Activated CD4-positive, alpha-beta T cell treated with anti-CD3 and anti-CD28 coated beads, Interleukin-2, amount 10 ng/mL, durations not matched to agents 7 days and 5 days (primary cell): ENCODE measurements around the gene KIF25. TPM values are rescaled to one million over a fixed set of nuclear protein-coding genes. Genes with fewer than 3 reads are reported as not detected.
"Not testable (repeated sequence)": the region's sequence is repeated elsewhere in the genome, so short reads cannot be mapped to it uniquely, and the experiment has no call there.

Source experiments
- CTCF ChIA-PET: fragments of 350-600 bp; sonication (Branson Sonifier 250); formaldehyde crosslinking; loops from one replicate; lab custom pipeline; 2021; ENCODE audit warnings: antibody characterized with exemption; lab: Charles Lee
- POLR2A ChIA-PET: fragments of 350-600 bp; sonication (Branson Sonifier 250); formaldehyde crosslinking; loops from one replicate; lab custom pipeline; 2021; ENCODE audit warnings: antibody characterized with exemption; lab: Charles Lee
- DNase-seq: peaks from one replicate; pipeline ENCODE4 v3.0.0-alpha.2; 2020
- H3K27ac Mint-ChIP-seq: one replicate; pipeline ENCODE4 v1.8.0; 2021; ENCODE audit warnings: mild to moderate bottlenecking, moderate library complexity, mixed read lengths
- H3K27me3 Mint-ChIP-seq: one replicate; pipeline ENCODE4 v1.8.0; 2021; ENCODE audit warnings: mixed read lengths
- H3K36me3 Mint-ChIP-seq: one replicate; pipeline ENCODE4 v1.8.0; 2021; ENCODE audit warnings: low read depth, mixed read lengths
- H3K4me1 Mint-ChIP-seq: one replicate; pipeline ENCODE4 v1.8.0; 2021; ENCODE audit warnings: mixed read lengths
- H3K4me3 Mint-ChIP-seq: one replicate; pipeline ENCODE4 v1.8.0; 2021; ENCODE audit warnings: mild to moderate bottlenecking, moderate library complexity, mixed read lengths
- H3K9me3 Mint-ChIP-seq: one replicate; pipeline ENCODE4 v1.8.0; 2021; ENCODE audit warnings: mixed read lengths
- total RNA-seq, 2 experiments: library from RNA; stranded (reverse); gene quantifications; one replicate each; pipeline ENCODE4 v1.2.3, GENCODE V29; 2021

The KIF25 gene
- total RNA-seq, 2 experiments from 2014 or later: not detected

DNA sequence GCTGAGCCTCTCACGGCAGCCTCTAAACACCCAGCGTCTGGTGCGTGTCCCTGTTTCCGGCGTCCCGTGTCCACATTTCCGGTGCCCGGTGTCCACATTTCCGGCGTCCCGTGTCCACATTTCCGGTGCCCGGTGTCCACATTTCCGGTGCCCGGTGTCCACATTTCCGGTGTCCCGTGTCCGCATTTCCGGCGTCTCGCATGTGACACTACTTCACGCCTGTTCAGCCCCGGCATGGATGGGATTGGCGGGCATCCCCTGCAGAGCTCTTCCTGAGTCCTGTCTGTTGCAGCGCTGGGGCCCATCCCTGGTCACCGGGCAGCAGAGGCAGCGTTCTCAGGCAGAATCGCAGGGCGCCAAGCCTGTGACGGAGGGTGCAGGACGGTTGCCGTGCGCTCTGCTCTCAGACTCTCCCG, 78.3 kb downstream of the KIF25 start:
- Mint-ChIP-seq H3K36me3 (no peaks in the 10 kb centered on the region), H3K27me3 (no peaks in the 10 kb centered on the region), H3K4me1 (no peaks in the 10 kb centered on the region), H3K27ac (no peak overlapping the region), H3K4me3 (no peak overlapping the region), H3K9me3 (no peaks in the 10 kb centered on the region)
- DNase-seq: no peak
- CTCF ChIA-PET: no interaction called here
- POLR2A ChIA-PET: no interaction called here

DNA sequence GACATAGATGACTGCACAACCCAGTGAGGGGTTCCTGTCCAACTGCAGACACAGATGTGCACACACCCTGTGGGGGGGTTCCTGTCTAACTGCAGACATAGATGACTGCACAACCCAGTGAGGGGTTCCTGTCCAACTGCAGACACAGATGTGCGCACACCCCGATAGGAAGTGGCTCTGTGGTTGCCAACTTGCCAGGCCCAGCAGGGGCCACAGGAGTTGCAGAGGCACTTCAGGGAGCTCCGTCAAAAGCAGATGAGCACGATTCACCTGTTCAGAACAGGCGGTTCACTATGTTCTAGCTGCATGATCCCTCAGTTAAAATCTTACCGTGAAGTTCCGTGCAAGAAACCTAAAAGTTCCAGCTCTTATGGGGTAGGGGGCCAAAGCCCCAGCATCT, 79.9 kb downstream of the KIF25 start:
- H3K9me3 Mint-ChIP-seq, H3K36me3 Mint-ChIP-seq, CTCF ChIA-PET, POLR2A ChIA-PET, H3K27me3 Mint-ChIP-seq, H3K4me1 Mint-ChIP-seq, DNase-seq, H3K4me3 Mint-ChIP-seq, H3K27ac Mint-ChIP-seq: not testable (repeated sequence)

DNA sequence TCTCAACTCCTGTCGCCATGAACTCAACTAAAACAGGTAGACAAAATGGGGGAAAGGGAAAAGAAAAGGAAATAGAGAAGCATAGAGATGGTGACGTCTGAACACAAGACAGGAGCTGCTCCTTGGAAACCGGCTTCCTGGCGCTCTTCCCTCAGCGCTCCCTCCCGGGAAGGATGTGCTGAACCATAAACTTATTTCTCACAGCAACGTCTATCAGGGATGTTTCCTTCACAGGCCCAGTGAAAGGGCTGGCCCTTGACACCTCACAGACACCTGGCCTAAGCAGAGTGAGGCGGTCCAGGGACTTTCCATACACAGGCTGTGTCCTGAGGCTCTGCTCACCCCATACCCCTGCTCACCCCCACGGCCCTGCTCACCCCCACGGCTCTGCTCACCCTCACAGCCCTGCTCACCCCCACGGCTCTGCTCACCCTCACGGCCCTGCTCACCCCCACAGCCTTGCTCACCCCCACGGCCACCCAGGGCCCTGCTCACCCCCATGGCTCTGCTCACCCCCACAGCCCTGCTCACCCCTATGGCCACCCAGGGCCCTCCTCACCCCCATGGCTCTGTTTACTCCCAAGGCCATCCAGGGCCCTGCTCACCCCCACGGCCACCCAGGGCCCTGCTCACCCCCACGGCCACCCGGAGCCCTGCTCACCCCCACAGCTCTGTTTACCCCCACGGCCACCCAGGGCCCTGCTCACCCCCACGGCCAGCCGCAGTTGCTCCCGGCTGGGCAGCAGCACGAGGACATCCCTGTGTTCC, 80.9 kb downstream of the KIF25 start:
- Mint-ChIP-seq H3K4me3 (no peak overlapping the region), H3K9me3 (no peaks in the 10 kb centered on the region), H3K36me3 (no peaks in the 10 kb centered on the region), H3K27ac (no peak overlapping the region), H3K4me1 (no peaks in the 10 kb centered on the region), H3K27me3 (no peaks in the 10 kb centered on the region)
- CTCF ChIA-PET: interaction anchor here (0.7 kb wide), 1 partner anchor 61 kb away, joined by 4 read pairs; no protein-coding TSS in a partner anchor
- no peak for DNase-seq
- POLR2A ChIA-PET: no interaction called here

DNA sequence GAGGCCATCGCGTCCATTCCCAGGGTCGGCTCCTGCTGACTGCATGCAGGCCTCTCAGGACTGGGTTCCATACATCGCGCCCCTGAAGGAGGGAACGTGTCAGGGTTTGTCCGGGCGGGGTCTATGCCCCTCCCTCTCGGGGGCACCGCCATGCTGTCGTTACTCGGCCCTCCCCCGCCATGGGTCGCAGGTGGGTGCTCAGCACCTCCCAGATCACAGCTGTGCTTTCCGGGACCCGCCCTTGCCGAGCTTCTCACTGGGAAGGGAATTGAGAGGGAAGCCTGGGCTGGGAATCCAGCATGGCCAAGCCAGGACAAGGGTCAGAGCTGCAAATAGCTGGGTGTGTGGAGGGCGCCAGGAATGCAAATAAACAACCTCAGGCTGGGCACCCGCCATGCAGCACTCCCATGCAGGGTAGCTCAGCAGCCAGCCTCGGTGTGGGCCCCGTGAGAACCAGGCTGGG, 81.5 kb downstream of the KIF25 start, which contains the start of gene FRMD1:
FRMD1 (minus strand) TSS at position 270 of the 463 bp plus-strand sequence; CDS start at position 152, 118 bp downstream.
- no peaks in the 10 kb centered on the region for H3K4me1 Mint-ChIP-seq
- no peak for DNase-seq
- no peaks in the 10 kb centered on the region for H3K27me3 Mint-ChIP-seq
- H3K27ac Mint-ChIP-seq: no peak within 1 kb of the TSS
- no peaks in the 10 kb centered on the region for H3K36me3 Mint-ChIP-seq
- POLR2A ChIA-PET: no interaction called here
- no peaks in the 10 kb centered on the region for H3K9me3 Mint-ChIP-seq
- CTCF ChIA-PET: interaction anchor here (0.7 kb wide), 1 partner anchor 60 kb away, joined by 4 read pairs; no protein-coding TSS in a partner anchor
- H3K4me3 Mint-ChIP-seq: no peak within 1 kb of the TSS

DNA sequence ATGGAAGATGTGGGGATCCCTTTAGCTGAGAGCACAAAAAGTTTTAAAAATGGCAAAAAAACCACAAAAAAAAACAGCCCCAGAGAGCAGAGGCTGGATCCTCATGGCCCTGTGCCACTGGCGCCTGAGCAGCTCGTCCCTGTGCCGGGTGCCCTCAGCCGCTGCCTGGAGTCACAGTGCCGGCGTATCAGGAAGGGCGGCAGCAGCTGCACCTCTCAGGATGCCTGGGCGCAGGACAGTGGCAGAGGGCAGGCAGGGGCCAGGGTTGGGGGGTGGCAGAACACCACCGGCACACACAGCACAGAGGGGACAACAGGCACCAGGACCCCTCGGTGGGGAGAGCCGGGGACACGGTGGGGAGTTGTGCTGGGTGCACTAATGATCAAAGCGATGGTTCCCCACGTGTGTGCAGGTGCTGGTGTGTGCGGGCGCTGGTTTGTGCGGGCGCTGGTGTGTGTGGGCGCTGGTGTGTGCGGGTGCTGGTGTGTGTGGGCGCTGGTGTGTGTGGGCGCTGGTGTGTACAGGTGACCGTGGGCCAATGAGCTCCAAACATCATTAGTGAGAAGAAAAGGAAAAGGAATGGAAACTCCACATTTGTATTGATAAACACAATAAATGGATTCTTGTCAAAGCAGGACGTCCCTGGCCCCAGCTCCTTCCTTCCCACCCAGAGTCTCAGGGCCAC, 83.1 kb downstream of the KIF25 start:
- ChIA-PET POLR2A (no interaction called here), CTCF (interaction anchor here (1.0 kb wide), 1 partner anchor 615 kb away, joined by 3 read pairs; no protein-coding TSS in a partner anchor)
- no peak overlapping the region for H3K27ac Mint-ChIP-seq
- DNase-seq: no peak
- H3K9me3 Mint-ChIP-seq: no peaks in the 10 kb centered on the region
- H3K4me1 Mint-ChIP-seq: no peaks in the 10 kb centered on the region
- H3K36me3 Mint-ChIP-seq: no peaks in the 10 kb centered on the region
- H3K4me3 Mint-ChIP-seq: no peak overlapping the region
- no peaks in the 10 kb centered on the region for H3K27me3 Mint-ChIP-seq

DNA sequence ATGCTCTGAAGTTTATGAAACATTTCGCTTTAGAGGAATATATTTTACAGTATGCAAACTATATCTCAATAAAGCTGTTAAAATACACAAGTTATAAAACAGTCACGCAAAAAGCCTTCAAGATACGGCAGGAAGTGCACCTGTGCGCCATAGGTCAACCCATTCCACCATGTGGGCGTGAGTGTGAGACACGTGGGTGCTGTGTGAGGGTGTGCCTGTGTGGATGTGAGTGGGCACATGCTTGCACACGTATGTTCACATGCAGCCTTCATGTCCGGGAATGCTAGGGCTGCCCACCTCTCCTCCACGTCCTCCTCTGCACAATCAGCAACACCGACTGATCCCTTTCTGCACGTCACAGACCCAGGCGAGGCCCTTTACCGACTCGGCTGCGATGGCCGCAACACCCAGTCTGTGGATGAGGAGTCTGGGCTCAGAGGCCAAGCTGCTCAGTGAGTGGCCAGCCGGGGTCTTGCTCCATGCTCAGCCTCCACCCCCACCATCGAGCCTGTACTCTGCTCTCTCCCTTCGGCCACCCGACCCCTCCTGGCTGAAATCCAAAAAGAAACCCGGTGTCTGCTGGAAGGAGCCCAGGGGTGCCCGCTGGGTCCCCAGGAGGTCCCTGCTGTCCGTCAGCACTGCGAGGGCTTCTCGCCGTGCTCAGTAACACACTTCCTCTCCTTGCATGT, 84.5 kb downstream of the KIF25 start:
- Mint-ChIP-seq H3K27ac (no peak overlapping the region), H3K27me3 (no peaks in the 10 kb centered on the region), H3K4me3 (no peak overlapping the region), H3K9me3 (no peaks in the 10 kb centered on the region), H3K36me3 (no peaks in the 10 kb centered on the region), H3K4me1 (no peaks in the 10 kb centered on the region)
- POLR2A ChIA-PET: no interaction called here
- CTCF ChIA-PET: no interaction called here
- no peak for DNase-seq

DNA sequence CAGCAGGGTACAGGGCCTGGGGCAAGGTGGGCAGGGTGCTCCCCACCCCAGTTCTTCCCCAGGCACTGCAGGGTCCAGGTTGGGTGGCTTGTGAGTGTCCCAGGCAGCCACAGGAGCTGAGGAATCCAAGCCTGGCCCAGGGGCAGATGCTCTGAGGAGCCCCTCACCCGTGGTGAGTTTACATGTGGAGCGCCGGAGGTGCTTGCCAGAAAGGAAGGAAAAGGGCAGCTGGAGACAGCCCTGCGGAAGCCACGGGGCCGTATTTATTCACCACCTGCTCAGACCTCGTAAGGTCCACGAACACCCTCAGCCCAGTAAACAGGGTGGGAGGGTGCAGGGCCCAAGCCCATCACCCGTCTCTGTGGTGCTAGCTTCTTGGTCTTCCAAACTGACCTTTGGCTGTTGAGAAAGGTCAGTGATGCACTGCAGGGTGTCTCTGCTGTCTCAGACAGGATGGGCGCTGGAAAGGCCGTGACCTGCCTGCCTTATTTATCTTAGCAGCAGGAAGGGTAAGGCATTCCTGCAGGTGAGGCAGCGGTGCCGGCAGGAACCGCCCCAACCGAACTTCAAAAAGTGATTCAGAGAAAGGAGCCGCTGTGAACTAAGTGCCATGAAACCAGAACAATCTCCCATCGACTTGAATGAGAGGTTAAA, 85.5 kb downstream of the KIF25 start:
- Mint-ChIP-seq H3K9me3 (no peaks in the 10 kb centered on the region), H3K27me3 (no peaks in the 10 kb centered on the region)

DNA sequence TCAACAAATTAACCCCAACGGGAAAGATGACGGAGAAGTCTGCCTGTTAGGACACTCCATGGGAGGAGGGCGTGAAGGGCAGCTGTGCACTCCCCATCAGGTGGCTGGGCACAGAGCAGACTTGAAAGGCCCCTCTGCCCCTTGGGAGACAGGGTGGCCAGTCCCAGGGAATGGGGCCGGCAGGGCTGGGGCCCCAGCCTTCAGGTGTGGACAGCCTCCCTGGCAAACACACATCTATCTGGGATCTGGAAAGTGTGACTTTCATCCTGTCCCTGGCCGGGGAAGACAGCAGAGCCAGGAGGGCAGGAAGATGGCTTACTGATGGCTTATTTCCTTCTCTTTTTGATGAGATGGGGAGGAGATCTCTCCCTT, 86.0 kb downstream of the KIF25 start:
- H3K27ac Mint-ChIP-seq: no peak overlapping the region
- CTCF ChIA-PET: no interaction called here

More for the DNA sequence above, 85.5 kb downstream of the KIF25 start:
- no peak overlapping the region for H3K27ac Mint-ChIP-seq
- CTCF ChIA-PET: no interaction called here
- H3K4me1 Mint-ChIP-seq: no peaks in the 10 kb centered on the region
- POLR2A ChIA-PET: no interaction called here
- H3K4me3 Mint-ChIP-seq: no peak overlapping the region
- no peak for DNase-seq
- no peaks in the 10 kb centered on the region for H3K36me3 Mint-ChIP-seq

DNA sequence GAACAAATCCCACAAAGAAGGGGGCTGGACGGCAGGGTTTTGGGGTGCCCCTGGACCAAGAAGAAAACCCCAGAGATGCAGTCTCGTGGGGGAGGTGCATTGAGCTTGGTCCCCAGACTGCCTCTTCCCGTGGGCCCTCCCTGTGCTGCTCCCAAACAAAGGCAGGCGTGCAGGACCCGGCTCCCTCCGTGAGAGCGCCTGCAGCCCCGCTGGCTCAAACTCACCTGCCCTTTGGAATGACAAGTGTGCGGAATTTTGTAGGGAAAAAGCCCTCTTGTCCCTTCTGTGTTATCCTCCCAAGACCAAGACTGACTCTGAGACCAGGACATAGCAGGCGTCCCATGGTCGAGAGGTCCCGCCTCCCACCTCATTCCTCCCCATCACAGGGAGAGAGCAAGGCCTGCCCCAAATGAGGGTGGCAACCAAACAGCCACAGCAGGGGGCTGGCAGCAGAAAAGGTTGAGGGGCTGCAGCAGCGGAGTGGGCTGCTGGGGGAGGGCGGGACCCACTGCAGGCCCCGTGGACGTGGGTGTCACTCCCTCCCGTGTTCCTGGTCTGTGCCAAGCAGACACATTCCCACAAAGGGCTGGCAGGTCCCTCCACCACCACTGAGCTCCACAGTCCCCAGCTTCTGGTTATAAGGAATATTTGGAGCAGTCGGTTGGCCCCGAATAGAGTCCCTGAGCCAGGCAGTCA, 87.1 kb downstream of the KIF25 start:
- H3K4me3 Mint-ChIP-seq: no peak overlapping the region
- POLR2A ChIA-PET: no interaction called here
- H3K36me3 Mint-ChIP-seq: no peaks in the 10 kb centered on the region
- CTCF ChIA-PET: no interaction called here
- no peak overlapping the region for H3K27ac Mint-ChIP-seq
- no peaks in the 10 kb centered on the region for H3K9me3 Mint-ChIP-seq
- no peaks in the 10 kb centered on the region for H3K4me1 Mint-ChIP-seq
- DNase-seq: no peak
- H3K27me3 Mint-ChIP-seq: no peaks in the 10 kb centered on the region

More for the DNA sequence above, 86.0 kb downstream of the KIF25 start:
- POLR2A ChIA-PET: no interaction called here
- no peaks in the 10 kb centered on the region for H3K4me1 Mint-ChIP-seq
- DNase-seq: no peak
- H3K27me3 Mint-ChIP-seq: no peaks in the 10 kb centered on the region
- no peaks in the 10 kb centered on the region for H3K9me3 Mint-ChIP-seq
- H3K4me3 Mint-ChIP-seq: no peak overlapping the region
- H3K36me3 Mint-ChIP-seq: no peaks in the 10 kb centered on the region

DNA sequence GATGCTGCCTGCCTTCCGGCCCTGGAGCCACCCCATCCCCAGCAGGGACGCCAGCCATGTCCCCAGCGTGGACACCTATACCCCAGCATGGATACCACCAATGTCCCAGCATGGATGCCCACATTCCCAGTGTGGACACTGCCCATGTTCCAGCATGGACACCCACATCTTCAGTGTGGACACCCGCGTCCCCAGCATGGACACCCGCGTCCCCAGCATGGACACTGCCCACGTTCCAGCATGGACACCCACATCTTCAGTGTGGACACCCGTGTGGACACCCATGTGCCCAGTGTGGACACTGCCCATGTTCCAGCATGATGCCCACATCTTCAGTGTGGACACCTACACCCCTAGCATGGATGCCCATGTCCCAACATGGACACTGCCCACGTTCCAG, 88.6 kb downstream of the KIF25 start:
- ChIA-PET POLR2A (no interaction called here), CTCF (no interaction called here)
- Mint-ChIP-seq H3K27ac (no peak overlapping the region), H3K9me3 (no peaks in the 10 kb centered on the region), H3K4me1 (no peaks in the 10 kb centered on the region), H3K4me3 (no peak overlapping the region), H3K36me3 (no peaks in the 10 kb centered on the region), H3K27me3 (no peaks in the 10 kb centered on the region)
- no peak for DNase-seq

DNA sequence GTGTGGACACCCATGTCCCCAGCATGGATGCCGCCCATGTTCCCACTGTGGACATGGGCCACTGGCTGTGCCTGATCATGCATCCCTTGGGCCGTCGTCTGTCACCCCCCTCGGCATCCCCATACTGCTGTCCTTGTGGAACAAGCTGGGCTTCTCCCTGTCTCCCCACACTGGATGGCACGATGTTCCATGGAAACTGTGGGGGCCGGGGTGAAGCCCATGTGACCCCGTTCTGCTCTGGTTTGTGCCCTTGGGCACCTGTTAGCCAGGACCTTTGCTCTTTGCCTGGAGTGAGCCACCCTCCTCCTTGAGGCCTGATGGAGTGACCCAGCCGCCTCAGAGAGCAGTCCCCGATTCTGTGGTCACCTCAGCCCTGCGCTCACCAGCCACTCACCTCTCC, 89.1 kb downstream of the KIF25 start:
- no peaks in the 10 kb centered on the region for H3K36me3 Mint-ChIP-seq
- no peaks in the 10 kb centered on the region for H3K27me3 Mint-ChIP-seq
- POLR2A ChIA-PET: no interaction called here
- no peak overlapping the region for H3K27ac Mint-ChIP-seq
- CTCF ChIA-PET: no interaction called here
- H3K4me3 Mint-ChIP-seq: no peak overlapping the region
- H3K9me3 Mint-ChIP-seq: no peaks in the 10 kb centered on the region
- no peak for DNase-seq
- H3K4me1 Mint-ChIP-seq: no peaks in the 10 kb centered on the region

DNA sequence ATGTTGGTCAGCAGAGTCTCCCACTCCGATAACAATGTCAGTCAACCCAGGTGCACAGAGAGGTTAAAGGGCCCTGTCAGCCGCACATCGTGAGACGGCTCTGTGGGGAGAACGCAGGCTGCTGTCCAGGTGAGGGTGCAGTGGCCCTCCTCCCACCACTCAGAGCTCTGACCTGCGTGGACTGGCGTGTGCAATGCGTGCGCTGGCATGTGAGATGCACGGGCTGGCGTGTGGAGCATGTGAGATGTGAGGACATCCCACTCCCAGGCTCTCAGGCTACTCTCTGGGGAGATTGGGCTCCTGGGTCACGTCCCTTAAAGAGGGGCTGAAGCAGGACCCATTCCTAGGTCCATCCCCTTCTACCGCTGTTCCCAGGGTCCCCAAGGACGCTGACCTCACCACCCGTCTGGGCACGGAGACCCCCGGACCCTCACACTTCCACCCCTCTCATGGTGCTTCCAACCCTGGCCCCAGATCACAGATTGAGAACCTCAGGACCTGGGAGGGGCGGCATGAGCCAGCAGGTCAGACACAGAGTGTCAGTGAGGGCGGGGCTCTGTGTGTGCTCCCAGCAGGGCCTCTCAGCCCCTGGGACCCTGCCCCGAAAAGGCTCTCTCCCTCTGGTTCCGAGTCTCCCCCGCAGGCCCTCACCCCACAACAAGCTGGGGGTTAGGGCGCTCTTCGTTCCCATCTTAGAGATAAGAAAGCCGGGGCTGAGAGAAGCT, 90.1 kb downstream of the KIF25 start:
- no peak overlapping the region for H3K4me3 Mint-ChIP-seq
- ChIA-PET POLR2A (no interaction called here), CTCF (no interaction called here)
- no peaks in the 10 kb centered on the region for H3K36me3 Mint-ChIP-seq
- H3K27me3 Mint-ChIP-seq: no peaks in the 10 kb centered on the region
- peaks cover 3% of the 10 kb centered on the region for H3K9me3 Mint-ChIP-seq
- DNase-seq: no peak
- H3K27ac Mint-ChIP-seq: no peak overlapping the region
- no peaks in the 10 kb centered on the region for H3K4me1 Mint-ChIP-seq
